K562 treated with DMSO at 1 percent for 12 hours (cell line): ENCODE data around the gene ZBTB1. TPM values are rescaled to one million over a fixed set of nuclear protein-coding genes. Genes with fewer than 3 reads are reported as not detected.

Source experiments
- total RNA-seq: library from RNA; unstranded; fragments of 300-600 nt; gene quantifications from 2 replicates; pipeline ENCODE4 v1.2.3, GENCODE V29; 2022; ENCODE audit not compliant: insufficient read depth

ZBTB1 gene
- 4.0 and 11.6 TPM in 2 replicates for total RNA-seq

DNA sequence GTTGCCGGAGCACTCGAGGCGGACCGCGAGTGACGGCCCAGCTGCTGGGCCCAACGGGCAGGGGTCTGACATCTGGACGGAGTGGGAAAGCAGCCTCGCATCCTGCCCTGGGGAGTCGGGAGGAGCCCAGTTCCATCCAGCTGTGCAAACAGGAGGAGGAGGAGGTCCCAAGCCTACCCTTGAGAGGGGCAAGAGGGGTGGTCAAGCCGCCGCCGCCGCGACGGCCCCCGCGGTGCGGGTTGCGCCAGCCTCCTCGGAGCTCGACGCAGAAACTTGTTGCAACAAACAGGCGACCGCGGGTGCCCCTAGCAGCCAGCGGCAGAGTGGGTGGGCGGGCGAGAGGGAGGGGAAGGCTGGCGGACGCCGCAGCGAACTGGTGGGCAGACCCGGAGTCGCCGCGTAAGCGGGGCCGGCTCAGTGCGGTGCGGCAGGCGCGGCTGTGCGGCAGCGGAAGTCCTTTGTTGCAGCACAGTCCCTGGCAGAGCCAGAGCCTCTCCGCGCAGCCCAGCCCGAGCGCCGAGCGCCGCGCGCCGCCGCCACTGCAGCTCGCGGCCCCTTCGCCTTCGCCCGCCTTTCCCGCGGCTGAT is at the start of gene ZBTB1:
ZBTB1 (plus strand) TSS at position 461 of the 587 bp plus-strand sequence. CDS start 16,735 bp downstream, outside the sequence.

DNA sequence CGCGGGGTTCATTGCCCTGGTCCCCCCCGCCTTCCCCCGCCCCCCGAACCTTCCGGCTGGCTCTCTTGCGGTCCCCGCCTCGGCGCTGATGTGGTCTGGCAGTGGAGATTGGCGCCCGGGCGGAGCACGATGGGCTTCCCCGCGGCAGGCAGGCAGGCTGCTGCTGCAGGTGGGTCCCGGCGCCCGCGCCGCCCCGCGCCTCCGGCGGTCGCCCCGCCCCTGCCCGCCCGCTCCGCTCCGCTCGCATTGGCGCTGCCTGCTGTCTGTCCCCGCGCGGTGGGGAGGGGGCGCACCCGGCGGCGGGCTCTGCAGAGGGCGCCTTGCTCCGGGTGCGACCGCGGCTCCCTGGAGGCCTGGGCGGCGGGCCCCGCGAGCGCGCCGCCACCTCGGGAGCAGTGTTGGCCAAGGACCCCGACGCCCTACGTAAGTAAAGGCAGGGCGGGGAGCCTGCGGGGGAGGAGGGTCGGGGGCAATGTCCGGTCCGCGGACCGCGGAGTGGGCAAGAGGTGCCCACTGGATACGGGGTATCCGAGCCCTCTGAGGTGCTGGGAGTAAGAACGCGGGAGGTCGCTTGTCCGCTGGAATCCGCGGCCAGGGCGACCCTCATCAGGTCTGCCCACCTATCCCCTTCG is 39.3 kb upstream of the ZBTB1 start, which contains the start of gene AKAP5:
AKAP5 (plus strand) TSS at position 309 of the 632 bp plus-strand sequence. CDS start 2,896 bp downstream, outside the sequence.

GRCh38 chr14:64503434-64504309 is 898 bp upstream of the ZBTB1 start, which contains the start of gene ZBTB25:
Gene ZBTB25 (minus strand): TSS chr14:64503838. CDS start chr14:64490533, 13,305 bp downstream.

DNA sequence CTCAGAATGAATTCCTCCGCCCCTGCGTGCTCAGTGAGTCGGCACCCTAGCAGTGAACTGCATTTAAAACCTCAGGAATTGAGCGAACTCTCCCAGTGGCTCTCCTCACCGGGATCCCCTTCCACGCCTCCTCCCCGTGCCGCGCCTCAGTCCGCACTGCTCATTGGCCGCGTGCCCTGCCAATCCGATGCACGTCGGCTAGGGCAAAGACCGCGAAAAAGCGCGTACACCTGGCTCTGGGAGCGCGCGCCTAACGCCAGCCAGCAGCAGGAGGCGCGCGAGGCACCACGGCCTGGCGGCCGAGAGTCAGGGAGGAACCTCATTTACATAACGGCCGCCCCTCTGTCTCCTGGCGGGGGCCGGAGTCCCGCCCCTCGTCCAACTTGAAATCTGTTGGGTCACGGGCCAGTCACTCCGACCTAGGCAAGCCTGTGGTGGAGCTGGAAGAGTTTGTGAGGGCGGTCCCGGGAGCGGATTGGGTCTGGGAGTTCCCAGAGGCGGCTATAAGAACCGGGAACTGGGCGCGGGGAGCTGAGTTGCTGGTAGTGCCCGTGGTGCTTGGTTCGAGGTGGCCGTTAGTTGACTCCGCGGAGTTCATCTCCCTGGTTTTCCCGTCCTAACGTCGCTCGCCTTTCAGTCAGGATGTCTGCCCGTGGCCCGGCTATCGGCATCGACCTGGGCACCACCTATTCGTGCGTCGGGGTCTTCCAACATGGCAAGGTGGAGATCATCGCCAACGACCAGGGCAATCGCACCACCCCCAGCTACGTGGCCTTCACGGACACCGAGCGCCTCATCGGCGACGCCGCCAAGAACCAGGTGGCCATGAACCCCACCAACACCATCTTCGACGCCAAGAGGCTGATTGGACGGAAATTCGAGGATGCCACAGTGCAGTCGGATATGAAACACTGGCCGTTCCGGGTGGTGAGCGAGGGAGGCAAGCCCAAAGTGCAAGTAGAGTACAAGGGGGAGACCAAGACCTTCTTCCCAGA is 35.9 kb downstream of the ZBTB1 start, which contains the start of gene HSPA2:
HSPA2 (plus strand) TSS at position 534 of the 995 bp plus-strand sequence; CDS start at position 643, 109 bp downstream.

GRCh38 chr14:64549791-64550620 is 45.4 kb downstream of the ZBTB1 start, which contains the start of gene PPP1R36:
Gene PPP1R36 (plus strand): TSS chr14:64549961. CDS start chr14:64549998, 37 bp downstream.

Other genes with a start within 250 kb of the ZBTB1 start
- 0.77 and 2.1 TPM in 2 replicates for gene ESR2, start 210.4 kb upstream of the ZBTB1 start, total RNA-seq
- 23.3 and 45.3 TPM in 2 replicates for gene MTHFD1, start 116.4 kb upstream of the ZBTB1 start, total RNA-seq
- gene AKAP5, start 39.3 kb upstream of the ZBTB1 start, total RNA-seq: 0.15 and 0.73 TPM in 2 replicates
- gene ZBTB25, start 932 bp upstream of the ZBTB1 start, total RNA-seq: 0.56 and 2.2 TPM in 2 replicates
- not detected in 2 replicates for gene HSPA2, start 36.0 kb downstream of the ZBTB1 start, total RNA-seq
- not detected in 2 replicates for gene PPP1R36, start 45.2 kb downstream of the ZBTB1 start, total RNA-seq
- not detected in 2 replicates for gene PLEKHG3, start 199.7 kb downstream of the ZBTB1 start, total RNA-seq